IPS-20b (cell line): ENCODE results near the gene KCNIP4.

Source experiments
- H3K27ac ChIP-seq: one replicate; pipeline ENCODE4 v1.5.1; 2013; ENCODE audit warnings: low read length
- H3K27me3 ChIP-seq: 2 replicates; pipeline ENCODE4 v1.6.1; 2013; ENCODE audit warnings: mild to moderate bottlenecking, low read length, inconsistent platforms; ENCODE audit not compliant: insufficient read depth
- H3K36me3 ChIP-seq: 2 replicates; pipeline ENCODE4 v1.6.1; 2013; ENCODE audit warnings: low read depth, mild to moderate bottlenecking, inconsistent platforms, low read length, moderate library complexity; ENCODE audit not compliant: insufficient read depth
- H3K4me1 ChIP-seq: 2 replicates; pipeline ENCODE4 v1.6.1; 2013; ENCODE audit warnings: mild to moderate bottlenecking, control low read depth, inconsistent platforms, low read length, moderate library complexity; ENCODE audit not compliant: insufficient read depth
- H3K4me3 ChIP-seq: 2 replicates; pipeline ENCODE4 v1.5.1; 2013; ENCODE audit warnings: mild to moderate bottlenecking, low read length, inconsistent platforms
- H3K9ac ChIP-seq: 2 replicates; pipeline ENCODE4 v1.6.1; 2013; ENCODE audit warnings: low read depth, mild to moderate bottlenecking, inconsistent platforms, low read length, moderate library complexity
- H3K9me3 ChIP-seq: 2 replicates; pipeline ENCODE4 v1.6.1; 2013; ENCODE audit warnings: mild to moderate bottlenecking, low read depth, low read length, inconsistent platforms; ENCODE audit not compliant: insufficient read depth

Gene KCNIP4

GRCh38 chr4:21420166-21420565 lies 528.4 kb downstream of the KCNIP4 start:
- H3K36me3 ChIP-seq = no peaks in the 10 kb centered on the region
- H3K4me1 ChIP-seq = no peaks in the 10 kb centered on the region
- H3K27ac ChIP-seq = no peak overlapping the region
- no peak overlapping the region for H3K9ac ChIP-seq
- H3K27me3 ChIP-seq = no peaks in the 10 kb centered on the region
- H3K4me3 ChIP-seq = no peak overlapping the region
- H3K9me3 ChIP-seq = no peaks in the 10 kb centered on the region

DNA sequence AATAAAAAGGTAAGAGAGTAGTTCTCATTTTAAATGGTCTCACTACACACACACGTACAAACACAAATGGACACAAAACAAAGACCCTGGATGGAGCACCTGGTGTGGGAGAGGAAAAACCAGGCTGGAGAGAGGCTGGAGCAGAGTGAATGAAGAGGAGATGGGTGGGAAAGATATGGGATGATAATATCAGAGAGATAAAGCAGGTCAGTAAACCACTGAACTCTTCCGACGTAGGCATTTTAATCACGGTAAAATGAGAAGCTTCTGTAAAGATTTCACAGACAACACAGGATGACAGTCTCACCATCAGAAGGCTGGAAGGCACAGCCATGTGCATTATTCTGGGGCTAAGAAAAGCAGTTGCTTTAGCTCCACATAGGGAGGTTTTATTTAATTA lies 532.8 kb downstream of the KCNIP4 start:
- Histone ChIP-seq H3K4me1 (no peaks in the 10 kb centered on the region), H3K9me3 (no peaks in the 10 kb centered on the region), H3K36me3 (no peaks in the 10 kb centered on the region), H3K9ac (no peak overlapping the region), H3K4me3 (no peak overlapping the region), H3K27ac (no peak overlapping the region), H3K27me3 (no peaks in the 10 kb centered on the region)

- Histone ChIP-seq H3K9me3 (no peaks in the 10 kb centered on the region), H3K27me3 (no peaks in the 10 kb centered on the region), H3K4me3 (no peak overlapping the region), H3K9ac (no peak overlapping the region), H3K36me3 (no peaks in the 10 kb centered on the region), H3K27ac (no peak overlapping the region), H3K4me1 (no peaks in the 10 kb centered on the region)
Measured at GRCh38 chr4:21413807-21414370, 534.7 kb downstream of the KCNIP4 start.

- Histone ChIP-seq H3K9ac (no peak overlapping the region), H3K4me3 (no peak overlapping the region), H3K27ac (no peak overlapping the region), H3K4me1 (no peaks in the 10 kb centered on the region), H3K27me3 (no peaks in the 10 kb centered on the region), H3K36me3 (no peaks in the 10 kb centered on the region), H3K9me3 (no peaks in the 10 kb centered on the region)
Measured at GRCh38 chr4:21411086-21411485, 537.5 kb downstream of the KCNIP4 start.

GRCh38 chr4:21410372-21410771 lies 538.2 kb downstream of the KCNIP4 start:
- no peak overlapping the region for H3K27ac ChIP-seq

DNA sequence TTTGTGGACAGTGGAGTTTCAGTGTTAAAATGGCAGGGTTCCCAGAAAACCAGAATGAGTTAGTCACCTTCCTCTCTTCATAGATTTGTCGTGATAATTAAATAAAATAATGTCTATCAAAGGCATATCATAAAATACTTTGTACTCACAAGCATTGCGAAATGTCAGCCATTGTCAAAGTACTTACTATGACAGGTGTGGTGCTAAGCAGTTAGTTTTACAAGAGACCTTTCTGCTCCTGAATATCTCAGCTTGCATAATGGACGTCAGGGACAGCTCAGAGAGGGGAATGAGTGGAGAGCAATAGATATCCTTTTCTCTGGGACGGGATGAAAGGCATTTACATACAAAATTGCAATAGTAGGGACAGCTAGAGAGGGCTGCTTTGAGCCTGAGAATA lies 560.9 kb downstream of the KCNIP4 start:
- no peak overlapping the region for H3K4me3 ChIP-seq
- no peak overlapping the region for H3K9ac ChIP-seq
- no peaks in the 10 kb centered on the region for H3K36me3 ChIP-seq
- H3K27me3 ChIP-seq = no peaks in the 10 kb centered on the region
- no peaks in the 10 kb centered on the region for H3K9me3 ChIP-seq
- H3K4me1 ChIP-seq = no peaks in the 10 kb centered on the region
- H3K27ac ChIP-seq = no peak overlapping the region

More at GRCh38 chr4:21410372-21410771, 538.2 kb downstream of the KCNIP4 start:
- Histone ChIP-seq H3K36me3 (no peaks in the 10 kb centered on the region), H3K4me1 (no peaks in the 10 kb centered on the region), H3K9ac (no peak overlapping the region), H3K27me3 (no peaks in the 10 kb centered on the region), H3K9me3 (no peaks in the 10 kb centered on the region), H3K4me3 (no peak overlapping the region)

DNA sequence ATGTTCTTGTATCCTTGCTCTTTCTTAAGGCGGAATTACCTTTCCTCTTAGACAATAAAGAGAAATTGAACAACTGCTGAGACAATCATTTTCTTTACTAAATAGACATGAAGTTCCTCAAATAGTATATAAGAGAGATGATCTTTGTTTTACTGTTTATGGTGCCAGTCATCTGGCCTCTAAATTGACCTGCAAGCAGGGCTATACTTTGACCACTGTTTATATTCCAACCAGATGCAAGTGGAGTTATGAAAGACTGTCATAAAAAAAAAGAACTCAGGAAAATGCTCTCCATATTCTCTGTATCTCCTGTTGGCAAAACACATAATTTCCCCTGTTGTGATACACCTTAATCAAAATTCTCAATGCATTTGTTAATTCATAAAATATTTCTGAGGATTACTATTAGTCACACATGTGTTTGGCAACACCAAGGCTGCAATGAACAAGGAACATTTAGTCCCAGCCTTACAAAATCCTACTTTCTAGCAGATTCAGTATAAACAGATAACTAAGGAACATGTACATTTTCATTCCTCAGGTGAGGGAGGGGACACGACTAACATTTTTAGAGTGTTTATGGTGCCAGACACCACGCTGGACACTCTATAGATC lies 562.3 kb downstream of the KCNIP4 start:
- Histone ChIP-seq H3K36me3 (no peaks in the 10 kb centered on the region), H3K9ac (no peak overlapping the region), H3K9me3 (no peaks in the 10 kb centered on the region), H3K4me1 (no peaks in the 10 kb centered on the region), H3K4me3 (no peak overlapping the region), H3K27ac (no peak overlapping the region), H3K27me3 (no peaks in the 10 kb centered on the region)

DNA sequence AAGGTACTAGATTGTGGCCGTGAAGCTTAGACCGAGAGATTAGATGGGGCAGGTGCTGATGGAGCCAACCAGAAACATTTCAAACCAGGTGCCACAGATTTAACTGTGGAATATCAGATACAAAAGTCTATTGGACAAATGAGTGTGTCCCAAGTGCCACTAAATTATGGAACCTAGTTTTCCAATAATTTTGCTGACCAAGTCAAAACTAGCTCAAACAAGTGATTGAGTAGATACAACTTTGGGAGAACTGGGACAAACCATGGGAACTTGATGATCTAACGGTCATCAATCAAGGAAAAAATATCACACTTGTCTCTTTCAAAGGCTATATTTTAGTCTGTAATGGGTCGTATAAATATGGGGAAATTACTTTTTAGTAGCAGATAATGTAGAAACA lies 562.9 kb downstream of the KCNIP4 start:
- Histone ChIP-seq H3K9me3 (no peaks in the 10 kb centered on the region), H3K9ac (no peak overlapping the region), H3K27me3 (no peaks in the 10 kb centered on the region), H3K4me3 (no peak overlapping the region), H3K36me3 (no peaks in the 10 kb centered on the region), H3K4me1 (no peaks in the 10 kb centered on the region), H3K27ac (no peak overlapping the region)

DNA sequence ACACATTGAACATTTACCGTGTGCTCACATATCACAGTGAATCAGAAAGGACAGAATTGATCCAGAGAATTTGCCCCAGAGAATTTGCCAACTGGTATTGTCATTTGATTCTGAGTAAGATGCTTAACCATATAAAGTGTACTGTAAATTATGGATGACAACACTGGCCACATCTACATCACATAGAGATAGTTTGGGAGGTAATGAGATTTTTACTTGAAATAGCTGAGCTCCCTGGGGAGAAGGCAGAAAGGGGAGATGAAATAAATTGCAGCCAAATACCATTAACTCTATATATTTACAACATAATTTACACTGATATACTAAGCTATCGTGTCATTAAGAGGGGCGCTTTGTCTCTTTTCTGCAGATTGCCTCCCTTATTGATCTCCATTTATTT lies 564.0 kb downstream of the KCNIP4 start:
- no peak overlapping the region for H3K4me3 ChIP-seq
- no peaks in the 10 kb centered on the region for H3K9me3 ChIP-seq
- no peak overlapping the region for H3K27ac ChIP-seq
- no peaks in the 10 kb centered on the region for H3K36me3 ChIP-seq
- no peak overlapping the region for H3K9ac ChIP-seq
- no peaks in the 10 kb centered on the region for H3K27me3 ChIP-seq
- H3K4me1 ChIP-seq = no peaks in the 10 kb centered on the region

DNA sequence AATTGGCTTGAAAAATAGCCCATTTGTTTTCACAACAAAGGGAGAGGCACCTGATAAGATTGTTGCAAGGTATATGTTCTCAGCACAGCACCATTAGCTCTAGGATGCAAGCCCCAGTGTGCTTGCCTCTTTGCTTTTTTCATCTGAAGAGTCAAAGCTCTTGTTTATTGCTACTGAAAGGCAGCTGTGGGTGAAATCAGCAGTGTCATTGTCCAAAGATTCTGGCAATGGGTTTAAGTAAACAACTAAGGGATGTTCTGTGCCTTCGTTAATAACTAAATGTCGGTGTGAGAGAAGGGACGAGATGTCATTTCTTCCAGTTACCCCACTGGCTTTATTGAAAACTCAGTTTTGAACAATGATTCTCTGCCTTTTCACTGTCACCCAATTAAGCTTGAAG lies 567.7 kb downstream of the KCNIP4 start:
- no peak overlapping the region for H3K9ac ChIP-seq
- no peak overlapping the region for H3K27ac ChIP-seq
- no peaks in the 10 kb centered on the region for H3K27me3 ChIP-seq
- H3K36me3 ChIP-seq = no peaks in the 10 kb centered on the region
- no peak overlapping the region for H3K4me3 ChIP-seq
- no peaks in the 10 kb centered on the region for H3K9me3 ChIP-seq
- no peaks in the 10 kb centered on the region for H3K4me1 ChIP-seq

DNA sequence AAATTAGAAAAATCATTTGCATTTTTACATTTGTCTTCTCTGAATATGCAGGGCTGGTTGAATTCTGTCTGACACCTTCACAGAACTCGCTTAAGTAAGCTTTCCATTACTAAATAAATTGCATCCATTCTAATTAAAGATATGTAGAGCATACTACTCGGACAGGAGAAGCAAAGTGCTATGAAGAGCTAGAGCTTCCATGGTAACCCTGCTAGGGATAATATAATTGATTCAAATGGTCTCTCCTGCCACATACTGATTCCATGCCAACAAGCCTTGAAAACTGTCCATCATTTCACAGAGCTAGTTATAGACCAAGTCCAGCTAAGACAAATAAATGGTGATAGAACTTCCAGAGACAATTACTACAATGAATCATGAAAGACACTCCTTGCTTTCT lies 571.5 kb downstream of the KCNIP4 start:
- H3K9me3 ChIP-seq = no peaks in the 10 kb centered on the region
- no peak overlapping the region for H3K9ac ChIP-seq
- H3K27ac ChIP-seq = no peak overlapping the region
- H3K4me3 ChIP-seq = no peak overlapping the region
- no peaks in the 10 kb centered on the region for H3K4me1 ChIP-seq
- H3K27me3 ChIP-seq = no peaks in the 10 kb centered on the region
- H3K36me3 ChIP-seq = no peaks in the 10 kb centered on the region

GRCh38 chr4:21376176-21376575 lies 572.4 kb downstream of the KCNIP4 start:
- Histone ChIP-seq H3K27ac (no peak overlapping the region), H3K36me3 (no peaks in the 10 kb centered on the region), H3K27me3 (no peaks in the 10 kb centered on the region), H3K4me1 (no peaks in the 10 kb centered on the region), H3K9ac (no peak overlapping the region), H3K4me3 (no peak overlapping the region), H3K9me3 (no peaks in the 10 kb centered on the region)
